ENCODE measurements around the gene CSHL1. TPM values are rescaled to one million over a fixed set of nuclear protein-coding genes. Genes with fewer than 3 reads are reported as not detected.

CSHL1 gene
- total and polyA plus RNA-seq, 2 donors (not counting 1 experiment from before 2014, with no cell fraction given), result not detected

DNA sequence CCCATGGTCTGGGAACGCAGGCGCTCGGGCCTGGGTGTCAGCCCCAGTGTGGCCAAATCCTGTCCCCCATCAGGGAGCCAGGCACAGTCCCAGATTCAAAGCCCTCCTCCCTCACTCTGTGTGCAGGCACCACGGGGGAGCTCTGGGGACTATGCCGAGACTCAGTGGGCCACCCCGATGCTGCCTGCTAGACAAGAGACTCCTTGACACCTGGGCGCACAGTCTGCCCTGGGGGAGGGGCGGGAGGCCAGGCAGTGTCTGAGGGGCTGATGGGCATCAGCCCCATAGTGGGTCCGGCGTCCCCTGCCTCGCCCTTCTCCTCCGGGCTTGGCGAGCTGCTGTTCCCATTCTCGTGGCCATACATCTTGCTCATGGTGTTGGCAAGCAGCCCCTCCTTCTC, 29.5 kb upstream of the CSHL1 start:
- Mint-ChIP-seq H3K27ac (peak overlapping the region; percentile 46), H3K27me3 (no peaks in the 10 kb centered on the region), H3K9me3 (ENCODE audit: insufficient read depth) (no peaks in the 10 kb centered on the region), H3K4me3 (no peak overlapping the region), H3K4me1 (peaks cover 62% of the 10 kb centered on the region)
- Histone ChIP-seq H3K4me2 (replicated peaks; ENCODE audit: low read depth, low read length, poor library complexity, severe bottlenecking) (no peak overlapping the region), H3K36me3 (replicated peaks in 1 of 2; ENCODE audit: control extremely low read depth in 1 of 2, control insufficient read depth in 1 of 2, extremely low read depth in 1 of 2, insufficient read depth in 2 of 2, low read length in 1 of 2) (no peaks in the 10 kb centered on the region), H2AFZ (ENCODE audit: insufficient read depth, low read depth, low read length, poor library complexity, severe bottlenecking) (no peak overlapping the region), H3K9ac (ENCODE audit: low read length) (no peak overlapping the region), H3K27ac (ENCODE audit: low read length in 2 of 2) (no peak overlapping the region), H4K20me1 (ENCODE audit: control insufficient read depth, insufficient read depth, low read length, poor library complexity, severe bottlenecking) (no peaks in the 10 kb centered on the region), H3K27me3 (replicated peaks in 1 of 4; ENCODE audit: control extremely low read depth in 1 of 4, control insufficient read depth in 3 of 4, insufficient read depth in 4 of 4, low read length in 3 of 4) (no peaks in the 10 kb centered on the region), H3K4me3 (ENCODE audit: control extremely low read depth in 1 of 5, extremely low read depth in 1 of 5, insufficient read depth in 1 of 5, low read depth in 2 of 5, low read length in 4 of 5) (no peak overlapping the region), H3K4me1 (ENCODE audit: control insufficient read depth in 2 of 2, insufficient read depth in 2 of 2, low read length in 2 of 2) (peaks cover 36 to 55% of the 10 kb centered on the region in 2 donors), H3K79me2 (ENCODE audit: control insufficient read depth, insufficient read depth, low read length) (peaks cover 24% of the 10 kb centered on the region), H3K9me3 (ENCODE audit: control extremely low read depth in 1 of 3, control insufficient read depth in 2 of 3, insufficient read depth in 1 of 3, low read length in 2 of 3) (peaks cover 0 to 21% (median 6%) of the 10 kb centered on the region in 3 donors)
- WGBS (ENCODE audit: insufficient coverage), result 94% methylated on average over 14 of the region's 14 CpGs
- CTCF ChIA-PET, result interaction anchor here (1.4 to 3.9 kb wide), 4 partner anchors 8 to 85 kb away, joined by 4 to 27 read pairs (median 7); partner anchors contain the start of gene CD79B
- DNase-seq, result no peak
- no peak for ATAC-seq (ENCODE audit: low read depth)
- POLR2A ChIA-PET, result interaction anchor here (1.1 to 2.3 kb wide), 3 partner anchors 9 to 21 kb away, joined by 4 to 12 read pairs (median 7); partner anchors contain the start of gene CD79B
- no peak for TF ChIP-seq EZH2 (IDR thresholded peaks at IDR 0.05; ENCODE audit: borderline replicate concordance, insufficient read depth, low read depth, low read length, poor library complexity, severe bottlenecking)
- intact Hi-C loops (cut with micrococcal nuclease), result no loop called here

DNA sequence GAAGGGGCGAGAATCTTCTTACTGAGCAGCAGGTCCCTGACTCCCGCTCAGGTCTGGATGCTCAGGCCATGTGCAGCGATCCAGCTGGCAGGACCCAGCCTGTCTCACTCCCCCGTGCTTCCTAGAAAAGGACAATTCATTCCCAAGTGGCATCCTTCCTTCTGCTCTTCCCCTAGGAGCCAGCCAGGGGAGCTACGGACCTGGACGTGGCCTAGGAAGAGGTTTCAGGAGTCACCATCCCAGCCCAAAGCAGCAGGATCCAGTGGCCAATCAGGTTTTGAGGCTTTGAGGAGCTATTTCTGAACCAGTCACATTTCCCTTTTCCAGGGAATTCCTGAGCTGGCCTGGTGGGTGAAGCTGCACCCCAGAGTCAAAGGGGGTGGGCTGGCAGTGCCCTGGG, 28.8 kb upstream of the CSHL1 start:
- peaks cover 36 to 55% of the 10 kb centered on the region in 2 donors for H3K4me1 ChIP-seq (ENCODE audit: control insufficient read depth in 2 of 2, insufficient read depth in 2 of 2, low read length in 2 of 2)
- WGBS (ENCODE audit: insufficient coverage), result over 99% methylated on average over 6 of the region's 6 CpGs
- DNase-seq (no peak), ATAC-seq (ENCODE audit: low read depth) (no peak)
- no peak overlapping the region for H3K9ac ChIP-seq (ENCODE audit: low read length)
- no peaks in the 10 kb centered on the region for H4K20me1 ChIP-seq (ENCODE audit: control insufficient read depth, insufficient read depth, low read length, poor library complexity, severe bottlenecking)
- Mint-ChIP-seq H3K27ac (peak overlapping the region; percentile 62), H3K4me1 (peaks cover 62% of the 10 kb centered on the region), H3K27me3 (no peaks in the 10 kb centered on the region), H3K9me3 (ENCODE audit: insufficient read depth) (no peaks in the 10 kb centered on the region), H3K4me3 (no peak overlapping the region)
- intact Hi-C loops (cut with micrococcal nuclease), result no loop called here
- ChIA-PET CTCF (interaction anchor here (0.9 to 3.9 kb wide), 5 partner anchors 14 to 86 kb away, joined by 3 to 27 read pairs (median 4); no protein-coding TSS in a partner anchor), POLR2A (interaction anchor here (1.1 to 2.3 kb wide), 3 partner anchors 8 to 20 kb away, joined by 3 to 12 read pairs (median 7); partner anchors contain the start of gene CD79B)
- no peaks in the 10 kb centered on the region for H3K27me3 ChIP-seq (replicated peaks in 1 of 4; ENCODE audit: control extremely low read depth in 1 of 4, control insufficient read depth in 3 of 4, insufficient read depth in 4 of 4, low read length in 3 of 4)
- H3K27ac ChIP-seq (ENCODE audit: low read length in 2 of 2), result no peak overlapping the region
- no peak overlapping the region for H3K4me2 ChIP-seq (replicated peaks; ENCODE audit: low read depth, low read length, poor library complexity, severe bottlenecking)
- peaks cover 0 to 26% (median 6%) of the 10 kb centered on the region in 3 donors for H3K9me3 ChIP-seq (ENCODE audit: control extremely low read depth in 1 of 3, control insufficient read depth in 2 of 3, insufficient read depth in 1 of 3, low read length in 2 of 3)
- no peak overlapping the region for H2AFZ ChIP-seq (ENCODE audit: insufficient read depth, low read depth, low read length, poor library complexity, severe bottlenecking)
- TF ChIP-seq EZH2 (IDR thresholded peaks at IDR 0.05; ENCODE audit: borderline replicate concordance, insufficient read depth, low read depth, low read length, poor library complexity, severe bottlenecking), result no peak
- TF ChIP-seq, protein P1, sequence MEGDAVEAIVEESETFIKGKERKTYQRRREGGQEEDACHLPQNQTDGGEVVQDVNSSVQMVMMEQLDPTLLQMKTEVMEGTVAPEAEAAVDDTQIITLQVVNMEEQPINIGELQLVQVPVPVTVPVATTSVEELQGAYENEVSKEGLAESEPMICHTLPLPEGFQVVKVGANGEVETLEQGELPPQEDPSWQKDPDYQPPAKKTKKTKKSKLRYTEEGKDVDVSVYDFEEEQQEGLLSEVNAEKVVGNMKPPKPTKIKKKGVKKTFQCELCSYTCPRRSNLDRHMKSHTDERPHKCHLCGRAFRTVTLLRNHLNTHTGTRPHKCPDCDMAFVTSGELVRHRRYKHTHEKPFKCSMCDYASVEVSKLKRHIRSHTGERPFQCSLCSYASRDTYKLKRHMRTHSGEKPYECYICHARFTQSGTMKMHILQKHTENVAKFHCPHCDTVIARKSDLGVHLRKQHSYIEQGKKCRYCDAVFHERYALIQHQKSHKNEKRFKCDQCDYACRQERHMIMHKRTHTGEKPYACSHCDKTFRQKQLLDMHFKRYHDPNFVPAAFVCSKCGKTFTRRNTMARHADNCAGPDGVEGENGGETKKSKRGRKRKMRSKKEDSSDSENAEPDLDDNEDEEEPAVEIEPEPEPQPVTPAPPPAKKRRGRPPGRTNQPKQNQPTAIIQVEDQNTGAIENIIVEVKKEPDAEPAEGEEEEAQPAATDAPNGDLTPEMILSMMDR (IDR thresholded peaks at IDR 0.05), result no peak
- no peaks in the 10 kb centered on the region for H3K36me3 ChIP-seq (replicated peaks in 1 of 2; ENCODE audit: control extremely low read depth in 1 of 2, control insufficient read depth in 1 of 2, extremely low read depth in 1 of 2, insufficient read depth in 2 of 2, low read length in 1 of 2)
- peaks cover 31% of the 10 kb centered on the region for H3K79me2 ChIP-seq (ENCODE audit: control insufficient read depth, insufficient read depth, low read length)
- H3K4me3 ChIP-seq (ENCODE audit: control extremely low read depth in 1 of 5, extremely low read depth in 1 of 5, insufficient read depth in 1 of 5, low read depth in 2 of 5, low read length in 4 of 5), result no peak overlapping the region
